Epithelial cell of proximal tubule (primary cell): ENCODE results near the gene MAPKAP1. TPM values are rescaled to one million over a fixed set of nuclear protein-coding genes. Genes with fewer than 3 reads are reported as not detected.

Experiments
- DNase-seq: peaks from one replicate; pipeline ENCODE4 v3.0.0-alpha.2; 2011; ENCODE audit warnings: low read depth
- H3K4me3 ChIP-seq: 2 replicates; pipeline ENCODE4 v1.5.1; 2011; ENCODE audit warnings: low read depth, mild to moderate bottlenecking, low read length
- CTCF ChIP-seq: conservative IDR thresholded peaks from 2 replicates; pipeline ENCODE4 v1.5.1; 2012; ENCODE audit warnings: low read depth, mild to moderate bottlenecking, low read length
- total RNA-seq: library from RNA; depleted of rRNA; stranded (reverse); fragments of >200 nt; gene quantifications from 2 replicates; pipeline ENCODE4 v1.2.3, GENCODE V29; 2015

Gene MAPKAP1
- total RNA-seq, 1 donor from 2014 or later, result 100 TPM

- no peak overlapping the region for H3K4me3 ChIP-seq
- TF ChIP-seq CTCF, result no peak
- DNase-seq, result no peak
Observed at GRCh38 chr9:125497478-125497877, 209.5 kb downstream of the MAPKAP1 start.

GRCh38 chr9:125496313-125496834 is 210.6 kb downstream of the MAPKAP1 start:
- H3K4me3 ChIP-seq, result no peak overlapping the region
- no peak for DNase-seq
- TF ChIP-seq CTCF, result no peak

- no peak for TF ChIP-seq CTCF
- H3K4me3 ChIP-seq, result no peak overlapping the region
- DNase-seq, result no peak
Observed at GRCh38 chr9:125495172-125496119, 211.6 kb downstream of the MAPKAP1 start.

GRCh38 chr9:125494653-125494915 is 212.4 kb downstream of the MAPKAP1 start:
- no peak for DNase-seq
- no peak for TF ChIP-seq CTCF
- no peak overlapping the region for H3K4me3 ChIP-seq

GRCh38 chr9:125493881-125494652 is 212.9 kb downstream of the MAPKAP1 start:
- no peak overlapping the region for H3K4me3 ChIP-seq
- DNase-seq, result no peak
- no peak for TF ChIP-seq CTCF

- TF ChIP-seq CTCF, result no peak
- no peak overlapping the region for H3K4me3 ChIP-seq
- DNase-seq, result no peak
Observed at GRCh38 chr9:125493384-125493783, 213.6 kb downstream of the MAPKAP1 start.
